Liver (tissue), 9 donors: ENCODE measurements around the gene RAB11FIP3. TPM values are rescaled to one million over a fixed set of nuclear protein-coding genes. Genes with fewer than 3 reads are reported as not detected.

ENCODE experiments used
- DNase-seq: peaks from one replicate; pipeline ENCODE4 v3.0.0-alpha.2; 2017; ENCODE audit warnings: low spot score
- H3K27ac ChIP-seq, 2 donors: one replicate each; pipeline ENCODE4 v1.7.0; 2013; ENCODE audit warnings: inconsistent platforms in 2 of 2, low read length in 2 of 2, control low read depth in 1 of 2, low read depth in 1 of 2, mild to moderate bottlenecking in 1 of 2
- H3K27me3 ChIP-seq, 4 donors: one replicate each; pipeline versions ENCODE4 v1.6.1 to v1.7.0; 2013; ENCODE audit warnings: low read length in 3 of 4, inconsistent platforms in 1 of 4, mild to moderate bottlenecking in 1 of 4, moderate library complexity in 1 of 4; ENCODE audit not compliant: control insufficient read depth in 4 of 4, insufficient read depth in 4 of 4
- H3K36me3 ChIP-seq, 4 donors: one replicate each; pipeline versions ENCODE4 v1.6.1 to v1.7.0; 2013; ENCODE audit warnings: low read length in 3 of 4, mild to moderate bottlenecking in 3 of 4, low read depth in 1 of 4, moderate library complexity in 1 of 4; ENCODE audit not compliant: control insufficient read depth in 4 of 4, insufficient read depth in 3 of 4
- H3K4me1 ChIP-seq, 4 donors: one replicate each; pipeline versions ENCODE4 v1.6.1 to v1.7.0; 2013; ENCODE audit warnings: low read length in 3 of 4, mild to moderate bottlenecking in 3 of 4, moderate library complexity in 1 of 4; ENCODE audit not compliant: control insufficient read depth in 4 of 4, insufficient read depth in 4 of 4
- H3K4me3 ChIP-seq, 3 donors: one replicate each; pipeline versions ENCODE4 v1.6.1 to v1.7.0; 2013; ENCODE audit warnings: low read length in 3 of 3, control low read depth in 1 of 3, low read depth in 1 of 3, mild to moderate bottlenecking in 1 of 3
- H3K9ac ChIP-seq, 2 donors: one replicate each; pipeline ENCODE4 v1.7.0; 2013; ENCODE audit warnings: low read length in 2 of 2, mild to moderate bottlenecking in 2 of 2, moderate library complexity in 2 of 2, control low read depth in 1 of 2, low read depth in 1 of 2
- H3K9me3 ChIP-seq, 4 donors: one replicate each; pipeline versions ENCODE4 v1.6.1 to v1.7.0; 2013; ENCODE audit warnings: low read length in 3 of 4; ENCODE audit not compliant: control insufficient read depth in 4 of 4
- EGR1 ChIP-seq, 2 donors: IDR thresholded peaks; 2 replicates each; pipeline ENCODE4 v1.6.1; 2016 to 2018; ENCODE audit warnings: antibody characterized with exemption in 2 of 2, low read depth in 2 of 2
- FOXA1 ChIP-seq: IDR thresholded peaks from 2 replicates; pipeline ENCODE4 v1.6.1; 2016; ENCODE audit warnings: antibody characterized with exemption
- FOXA2 ChIP-seq: IDR thresholded peaks from 2 replicates; pipeline ENCODE4 v1.6.1; 2016; ENCODE audit warnings: antibody characterized with exemption
- GABPA ChIP-seq, 2 donors: IDR thresholded peaks in 1 of 2; conservative IDR thresholded peaks in 1 of 2; 2 replicates each; pipeline ENCODE4 v1.6.1; 2016; ENCODE audit warnings: antibody characterized with exemption in 2 of 2, mild to moderate bottlenecking in 1 of 2, moderate library complexity in 1 of 2
- HNF4A ChIP-seq, 2 donors: conservative IDR thresholded peaks; 2 replicates each; pipeline ENCODE4 v1.6.1; 2016; ENCODE audit warnings: antibody characterized with exemption in 2 of 2, mild to moderate bottlenecking in 2 of 2
- HNF4G ChIP-seq: IDR thresholded peaks from 2 replicates; pipeline ENCODE4 v1.6.1; 2016; ENCODE audit warnings: antibody characterized with exemption
- JUND ChIP-seq, 2 donors: IDR thresholded peaks; 2 replicates each; pipeline ENCODE4 v1.6.1; 2016; ENCODE audit warnings: antibody characterized with exemption in 2 of 2
- RAD21 ChIP-seq, 2 donors: IDR thresholded peaks; 2 replicates each; pipeline ENCODE4 v1.6.1; 2016; ENCODE audit warnings: antibody characterized with exemption in 2 of 2, mild to moderate bottlenecking in 2 of 2
- RXRA ChIP-seq, 2 donors: IDR thresholded peaks; 2 replicates each; pipeline ENCODE4 v1.6.1; 2017 to 2018; ENCODE audit warnings: antibody characterized with exemption in 2 of 2, mild to moderate bottlenecking in 1 of 2
- SP1 ChIP-seq: IDR thresholded peaks from 2 replicates; pipeline ENCODE4 v1.6.1; 2018; ENCODE audit warnings: antibody characterized with exemption, mild to moderate bottlenecking
- TAF1 ChIP-seq: conservative IDR thresholded peaks from 2 replicates; pipeline ENCODE4 v1.6.1; 2016; ENCODE audit warnings: antibody characterized with exemption, mild to moderate bottlenecking
- YY1 ChIP-seq: IDR thresholded peaks from 2 replicates; pipeline ENCODE4 v1.6.1; 2016; ENCODE audit warnings: antibody characterized with exemption, mild to moderate bottlenecking
- WGBS: extraction: QIAGEN DNeasy Blood & Tissue Kit; methylation state at CpG from one replicate; pipeline ENCODE4 v1.1.7; 2013; 5-methylcytosine and 5-hydroxymethylcytosine counted together
- polyA plus RNA-seq, 2 donors: library from polyadenylated mRNA; stranded (reverse) in 1 of 2; unstranded in 1 of 2; fragments of 200-250 nt in 1 of 2; fragments of >200 nt in 1 of 2; fragmentation: Nextera tagmentation in 1 of 2; extraction: Ambion mirVana in 1 of 2; gene quantifications; one replicate each; pipeline versions ENCODE4 v1.2.1 to v1.2.3, GENCODE V29; 2013 to 2015
- total RNA-seq, 2 donors: library from RNA; depleted of rRNA; stranded (reverse); fragments of >200 nt; gene quantifications; one replicate each; pipeline ENCODE4 v1.2.3, GENCODE V29; 2014
- TF ChIP-seq, protein P1 (sequence below): IDR thresholded peaks from 2 replicates; pipeline ENCODE4 v1.6.1; 2016; ENCODE audit warnings: antibody characterized with exemption
- TF ChIP-seq, protein P2 (sequence below): IDR thresholded peaks from 2 replicates; pipeline ENCODE4 v1.6.1; 2016; ENCODE audit warnings: antibody characterized with exemption
- TF ChIP-seq, protein P3 (sequence below): IDR thresholded peaks from 2 replicates; pipeline ENCODE4 v1.6.1; 2016; ENCODE audit warnings: antibody characterized with exemption, mild to moderate bottlenecking
- TF ChIP-seq, protein P4 (sequence below): fragments of 150-350 bp; IDR thresholded peaks from 2 replicates; pipeline ENCODE4 v1.5.1; 2017; ENCODE audit warnings: improper control_type of control experiment, low read depth, low read length; ENCODE audit not compliant: missing input control
- donor health status: healthy.
- donor health status: healthy.
- donor health status: healthy.
- donor health status: healthy.
- donor health status: healthy.

Gene RAB11FIP3
- total and polyA plus RNA-seq, 4 donors, result 3.5 to 29.4 (median 15.7) TPM

DNA sequence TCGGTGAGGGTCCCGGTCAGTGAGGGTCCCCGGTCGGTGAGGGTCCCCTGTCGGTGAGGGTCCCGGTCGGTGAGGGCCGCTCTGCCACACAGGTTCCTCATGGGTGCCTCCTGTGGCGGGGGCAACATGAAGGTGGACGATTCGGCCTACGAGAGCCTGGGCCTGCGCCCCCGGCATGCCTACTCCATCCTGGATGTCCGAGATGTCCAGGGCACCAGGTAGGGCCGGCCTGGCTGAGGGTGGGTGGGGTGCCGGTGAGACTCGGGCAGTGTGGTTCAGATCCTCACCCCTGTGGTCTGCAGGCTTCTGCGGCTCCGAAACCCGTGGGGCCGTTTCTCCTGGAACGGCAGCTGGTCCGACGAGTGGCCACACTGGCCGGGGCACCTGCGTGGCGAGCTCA, 125.8 kb downstream of the RAB11FIP3 start:
- Histone ChIP-seq H3K9me3 (no peaks in the 10 kb centered on the region), H3K9ac (no peak overlapping the region), H3K4me3 (no peak overlapping the region), H3K27ac (no peak overlapping the region), H3K36me3 (peaks cover 0 to 24% (median 12%) of the 10 kb centered on the region in 4 donors), H3K4me1 (peaks cover 0 to 2% (median under 1%) of the 10 kb centered on the region in 4 donors), H3K27me3 (no peaks in the 10 kb centered on the region)
- no peak for TF ChIP-seq TAF1
- DNase-seq, result no peak
- WGBS, result 97% methylated on average over 28 of the region's 28 CpGs

DNA sequence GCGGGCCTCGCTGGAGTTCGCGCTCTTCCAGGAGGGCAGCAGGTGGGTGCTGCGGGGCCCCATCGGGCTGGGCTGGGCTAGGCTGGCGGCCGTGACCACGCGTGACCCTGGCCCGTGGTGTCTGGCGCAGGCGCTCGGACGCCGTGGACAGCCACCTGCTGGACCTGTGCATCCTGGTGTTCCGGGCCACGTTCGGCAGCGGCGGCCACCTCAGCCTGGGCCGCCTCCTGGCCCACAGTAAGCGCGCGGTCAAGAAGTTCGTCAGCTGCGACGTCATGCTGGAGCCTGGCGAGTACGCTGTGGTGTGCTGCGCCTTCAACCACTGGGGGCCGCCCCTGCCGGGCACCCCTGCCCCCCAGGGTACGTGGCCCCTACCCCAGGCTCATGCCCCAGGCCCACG, 126.7 kb downstream of the RAB11FIP3 start:
- H3K9me3 ChIP-seq, result no peaks in the 10 kb centered on the region
- DNase-seq, result no peak
- no peak overlapping the region for H3K27ac ChIP-seq
- no peak overlapping the region for H3K9ac ChIP-seq
- over 99% methylated on average over 35 of the region's 35 CpGs for WGBS
- no peak for TF ChIP-seq JUND (IDR thresholded peaks at IDR 0.05)
- TF ChIP-seq, protein P1, sequence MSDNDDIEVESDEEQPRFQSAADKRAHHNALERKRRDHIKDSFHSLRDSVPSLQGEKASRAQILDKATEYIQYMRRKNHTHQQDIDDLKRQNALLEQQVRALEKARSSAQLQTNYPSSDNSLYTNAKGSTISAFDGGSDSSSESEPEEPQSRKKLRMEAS, result no peak
- TF ChIP-seq, protein P2, sequence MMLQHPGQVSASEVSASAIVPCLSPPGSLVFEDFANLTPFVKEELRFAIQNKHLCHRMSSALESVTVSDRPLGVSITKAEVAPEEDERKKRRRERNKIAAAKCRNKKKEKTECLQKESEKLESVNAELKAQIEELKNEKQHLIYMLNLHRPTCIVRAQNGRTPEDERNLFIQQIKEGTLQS, result no peak
- peaks cover 0 to 24% (median 12%) of the 10 kb centered on the region in 4 donors for H3K36me3 ChIP-seq
- H3K4me1 ChIP-seq, result no peaks in the 10 kb centered on the region
- H3K4me3 ChIP-seq, result no peak overlapping the region
- H3K27me3 ChIP-seq, result no peaks in the 10 kb centered on the region

DNA sequence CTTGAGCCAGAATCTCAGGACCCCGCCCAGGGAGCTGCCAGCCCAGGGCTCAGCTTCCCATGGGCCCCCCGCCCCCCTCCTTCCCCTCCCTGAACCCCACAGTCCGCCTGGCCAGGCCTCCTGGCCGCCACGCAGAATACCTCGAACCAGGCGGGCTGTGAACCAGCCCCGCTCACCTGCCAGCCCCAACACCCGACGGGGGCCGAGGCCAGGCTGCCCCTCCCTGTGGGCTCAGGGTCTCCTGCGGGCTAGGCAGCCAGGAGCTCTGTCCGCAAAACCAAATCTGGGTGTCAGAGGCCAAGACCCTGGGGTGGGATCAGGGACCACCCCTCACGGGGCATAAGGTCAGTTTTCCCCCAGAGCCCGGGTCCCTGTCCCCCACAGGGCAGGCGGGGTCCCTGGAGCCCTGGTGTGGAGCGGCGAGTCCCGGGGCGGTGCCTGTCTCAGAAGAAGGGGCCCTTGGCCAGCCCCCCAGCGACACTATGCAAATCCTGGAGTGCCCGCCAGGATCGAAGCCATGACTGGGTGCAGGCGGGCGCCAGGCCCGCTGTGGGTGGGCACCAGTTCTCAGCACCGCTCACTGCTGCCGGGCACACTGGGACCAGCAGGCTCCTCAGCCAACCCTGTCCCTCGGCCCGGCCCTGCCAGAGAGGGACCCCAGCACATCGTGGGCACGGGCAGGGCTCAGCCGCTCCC, 128.3 kb downstream of the RAB11FIP3 start:
- Histone ChIP-seq H3K9ac (no peak overlapping the region), H3K4me3 (no peak overlapping the region), H3K4me1 (peaks cover 0 to 11% (median 7%) of the 10 kb centered on the region in 4 donors), H3K36me3 (peaks cover 0 to 22% (median 11%) of the 10 kb centered on the region in 4 donors), H3K27me3 (no peaks in the 10 kb centered on the region), H3K9me3 (no peaks in the 10 kb centered on the region), H3K27ac (no peak overlapping the region)
- 95% methylated on average over 33 of the region's 33 CpGs for WGBS
- no peak for TF ChIP-seq FOXA2
- DNase-seq, result no peak

DNA sequence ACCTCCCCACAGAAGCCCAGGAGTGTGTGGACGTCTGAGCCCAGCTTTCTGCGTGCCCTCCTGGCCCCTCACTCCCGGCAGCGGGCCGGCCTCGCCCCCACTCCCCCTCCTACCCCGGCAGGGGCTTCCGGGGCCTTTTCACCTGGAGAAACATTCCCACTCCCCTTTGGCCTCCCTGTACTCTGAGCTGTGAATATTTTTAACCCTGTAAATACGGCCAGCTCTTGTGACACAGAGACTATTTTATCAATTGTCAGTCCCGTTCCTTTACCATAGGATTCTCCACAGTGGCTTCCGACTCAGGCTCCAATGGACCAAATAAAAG, 128.8 kb downstream of the RAB11FIP3 start:
- Histone ChIP-seq H3K27me3 (peaks cover 0 to 3% (median 0%) of the 10 kb centered on the region in 4 donors), H3K9me3 (no peaks in the 10 kb centered on the region), H3K4me3 (no peak overlapping the region), H3K4me1 (peaks cover 0 to 16% (median 8%) of the 10 kb centered on the region in 4 donors), H3K36me3 (peaks cover 0 to 20% (median 10%) of the 10 kb centered on the region in 4 donors), H3K27ac (no peak overlapping the region), H3K9ac (no peak overlapping the region)
- no peak for DNase-seq
- 85% methylated on average over 11 of the region's 11 CpGs for WGBS
- TF ChIP-seq, protein P3, sequence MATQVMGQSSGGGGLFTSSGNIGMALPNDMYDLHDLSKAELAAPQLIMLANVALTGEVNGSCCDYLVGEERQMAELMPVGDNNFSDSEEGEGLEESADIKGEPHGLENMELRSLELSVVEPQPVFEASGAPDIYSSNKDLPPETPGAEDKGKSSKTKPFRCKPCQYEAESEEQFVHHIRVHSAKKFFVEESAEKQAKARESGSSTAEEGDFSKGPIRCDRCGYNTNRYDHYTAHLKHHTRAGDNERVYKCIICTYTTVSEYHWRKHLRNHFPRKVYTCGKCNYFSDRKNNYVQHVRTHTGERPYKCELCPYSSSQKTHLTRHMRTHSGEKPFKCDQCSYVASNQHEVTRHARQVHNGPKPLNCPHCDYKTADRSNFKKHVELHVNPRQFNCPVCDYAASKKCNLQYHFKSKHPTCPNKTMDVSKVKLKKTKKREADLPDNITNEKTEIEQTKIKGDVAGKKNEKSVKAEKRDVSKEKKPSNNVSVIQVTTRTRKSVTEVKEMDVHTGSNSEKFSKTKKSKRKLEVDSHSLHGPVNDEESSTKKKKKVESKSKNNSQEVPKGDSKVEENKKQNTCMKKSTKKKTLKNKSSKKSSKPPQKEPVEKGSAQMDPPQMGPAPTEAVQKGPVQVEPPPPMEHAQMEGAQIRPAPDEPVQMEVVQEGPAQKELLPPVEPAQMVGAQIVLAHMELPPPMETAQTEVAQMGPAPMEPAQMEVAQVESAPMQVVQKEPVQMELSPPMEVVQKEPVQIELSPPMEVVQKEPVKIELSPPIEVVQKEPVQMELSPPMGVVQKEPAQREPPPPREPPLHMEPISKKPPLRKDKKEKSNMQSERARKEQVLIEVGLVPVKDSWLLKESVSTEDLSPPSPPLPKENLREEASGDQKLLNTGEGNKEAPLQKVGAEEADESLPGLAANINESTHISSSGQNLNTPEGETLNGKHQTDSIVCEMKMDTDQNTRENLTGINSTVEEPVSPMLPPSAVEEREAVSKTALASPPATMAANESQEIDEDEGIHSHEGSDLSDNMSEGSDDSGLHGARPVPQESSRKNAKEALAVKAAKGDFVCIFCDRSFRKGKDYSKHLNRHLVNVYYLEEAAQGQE, result no peak
- no peak for TF ChIP-seq TAF1
- TF ChIP-seq, protein P1, result no peak
- TF ChIP-seq FOXA2, result no peak
- no peak for TF ChIP-seq HNF4G
- TF ChIP-seq FOXA1, result no peak
- TF ChIP-seq, protein P4, sequence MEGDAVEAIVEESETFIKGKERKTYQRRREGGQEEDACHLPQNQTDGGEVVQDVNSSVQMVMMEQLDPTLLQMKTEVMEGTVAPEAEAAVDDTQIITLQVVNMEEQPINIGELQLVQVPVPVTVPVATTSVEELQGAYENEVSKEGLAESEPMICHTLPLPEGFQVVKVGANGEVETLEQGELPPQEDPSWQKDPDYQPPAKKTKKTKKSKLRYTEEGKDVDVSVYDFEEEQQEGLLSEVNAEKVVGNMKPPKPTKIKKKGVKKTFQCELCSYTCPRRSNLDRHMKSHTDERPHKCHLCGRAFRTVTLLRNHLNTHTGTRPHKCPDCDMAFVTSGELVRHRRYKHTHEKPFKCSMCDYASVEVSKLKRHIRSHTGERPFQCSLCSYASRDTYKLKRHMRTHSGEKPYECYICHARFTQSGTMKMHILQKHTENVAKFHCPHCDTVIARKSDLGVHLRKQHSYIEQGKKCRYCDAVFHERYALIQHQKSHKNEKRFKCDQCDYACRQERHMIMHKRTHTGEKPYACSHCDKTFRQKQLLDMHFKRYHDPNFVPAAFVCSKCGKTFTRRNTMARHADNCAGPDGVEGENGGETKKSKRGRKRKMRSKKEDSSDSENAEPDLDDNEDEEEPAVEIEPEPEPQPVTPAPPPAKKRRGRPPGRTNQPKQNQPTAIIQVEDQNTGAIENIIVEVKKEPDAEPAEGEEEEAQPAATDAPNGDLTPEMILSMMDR, result no peak
- TF ChIP-seq, protein P2, result no peak
- no peak for TF ChIP-seq SP1
- TF ChIP-seq RAD21 (IDR thresholded peaks at IDR 0.05), result no peak
- TF ChIP-seq RXRA (IDR thresholded peaks at IDR 0.05), result no peak
- no peak for TF ChIP-seq HNF4A (conservative IDR thresholded peaks at IDR 0.05)
- no peak for TF ChIP-seq EGR1 (IDR thresholded peaks at IDR 0.05; ENCODE audit: low read depth in 2 of 2)
- TF ChIP-seq GABPA (IDR thresholded peaks at IDR 0.05 in 1 of 2, conservative IDR thresholded peaks at IDR 0.05 in 1 of 2), result no peak
- TF ChIP-seq JUND (IDR thresholded peaks at IDR 0.05), result no peak
- TF ChIP-seq YY1, result no peak
